Ovary (tissue), 3 donors: Measurements from ENCODE around the gene RYR3.

Experiments used
- EP300 ChIP-seq: sonication (generic); formaldehyde crosslinking; IDR thresholded peaks from one replicate; pipeline ENCODE4 v1.6.1; 2017; ENCODE audit warnings: antibody characterized with exemption
- POLR2A ChIP-seq: fragments of 450-650 bp; IDR thresholded peaks from one replicate; pipeline ENCODE4 v1.6.1; 2017; ENCODE audit warnings: antibody characterized with exemption, mild to moderate bottlenecking, moderate library complexity
- TF ChIP-seq, protein P1 (sequence below), 3 donors: fragments of 450-650 bp in 2 of 3; fragments of 200-600 bp in 1 of 3; IDR thresholded peaks; one replicate each; pipeline versions ENCODE4 v1.5.1 to v1.8.0; 2016 to 2022; ENCODE audit warnings: antibody characterized with exemption in 3 of 3, mild to moderate bottlenecking in 1 of 3
- donor health status: DM: no; HTN: no; CAD: no.

- no peak for TF ChIP-seq EP300
- TF ChIP-seq, protein P1, sequence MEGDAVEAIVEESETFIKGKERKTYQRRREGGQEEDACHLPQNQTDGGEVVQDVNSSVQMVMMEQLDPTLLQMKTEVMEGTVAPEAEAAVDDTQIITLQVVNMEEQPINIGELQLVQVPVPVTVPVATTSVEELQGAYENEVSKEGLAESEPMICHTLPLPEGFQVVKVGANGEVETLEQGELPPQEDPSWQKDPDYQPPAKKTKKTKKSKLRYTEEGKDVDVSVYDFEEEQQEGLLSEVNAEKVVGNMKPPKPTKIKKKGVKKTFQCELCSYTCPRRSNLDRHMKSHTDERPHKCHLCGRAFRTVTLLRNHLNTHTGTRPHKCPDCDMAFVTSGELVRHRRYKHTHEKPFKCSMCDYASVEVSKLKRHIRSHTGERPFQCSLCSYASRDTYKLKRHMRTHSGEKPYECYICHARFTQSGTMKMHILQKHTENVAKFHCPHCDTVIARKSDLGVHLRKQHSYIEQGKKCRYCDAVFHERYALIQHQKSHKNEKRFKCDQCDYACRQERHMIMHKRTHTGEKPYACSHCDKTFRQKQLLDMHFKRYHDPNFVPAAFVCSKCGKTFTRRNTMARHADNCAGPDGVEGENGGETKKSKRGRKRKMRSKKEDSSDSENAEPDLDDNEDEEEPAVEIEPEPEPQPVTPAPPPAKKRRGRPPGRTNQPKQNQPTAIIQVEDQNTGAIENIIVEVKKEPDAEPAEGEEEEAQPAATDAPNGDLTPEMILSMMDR (IDR thresholded peaks at IDR 0.05): no peak
- TF ChIP-seq POLR2A: no peak
These were observed 330.3 kb downstream of the RYR3 start for GRCh38 chr15:33641069-33641468.
